Neural crest cell (in vitro differentiated cells): ENCODE measurements around the gene UNC13A. TPM values are rescaled to one million over a fixed set of nuclear protein-coding genes. Genes with fewer than 3 reads are reported as not detected.

Experiments used
- DNase-seq: peaks from one replicate; pipeline ENCODE4 v3.0.0; 2021; ENCODE audit warnings: low read depth, mixed read lengths, low spot score
- H3K27ac Mint-ChIP-seq: one replicate; pipeline ENCODE4 v1.8.0; 2021; ENCODE audit warnings: mild to moderate bottlenecking, mixed read lengths; ENCODE audit not compliant: unreplicated experiment
- H3K27me3 Mint-ChIP-seq: 2 replicates; pipeline ENCODE4 v1.8.0; 2021; ENCODE audit warnings: low read depth, mild to moderate bottlenecking, mixed read lengths
- H3K36me3 Mint-ChIP-seq: 2 replicates; pipeline ENCODE4 v1.8.0; 2021; ENCODE audit warnings: low read depth, mild to moderate bottlenecking, mixed read lengths
- H3K4me1 Mint-ChIP-seq: 2 replicates; pipeline ENCODE4 v1.8.0; 2021; ENCODE audit warnings: mixed read lengths
- H3K4me3 Mint-ChIP-seq: one replicate; pipeline ENCODE4 v1.8.0; 2021; ENCODE audit warnings: mild to moderate bottlenecking, mixed read lengths
- H3K9me3 Mint-ChIP-seq: 2 replicates; pipeline ENCODE4 v1.8.0; 2021; ENCODE audit warnings: mixed read lengths
- CTCF ChIP-seq: fragments of 200-600 bp; sonication (generic); conservative IDR thresholded peaks from 2 replicates; pipeline ENCODE4 v1.5.0; 2021; ENCODE audit warnings: antibody characterized with exemption, mild to moderate bottlenecking
- total RNA-seq: library from RNA; stranded (reverse); gene quantifications from 2 replicates; pipeline ENCODE4 v1.2.1, GENCODE V29; 2021

UNC13A gene
- total RNA-seq, 1 donor from 2014 or later = 6.4 TPM

- peaks cover 2% of the 10 kb centered on the region for H3K36me3 Mint-ChIP-seq
- no peaks in the 10 kb centered on the region for H3K27me3 Mint-ChIP-seq
- H3K9me3 Mint-ChIP-seq = no peaks in the 10 kb centered on the region
- no peak overlapping the region for H3K4me3 Mint-ChIP-seq
- no peak overlapping the region for H3K27ac Mint-ChIP-seq
- no peak for TF ChIP-seq CTCF
- no peaks in the 10 kb centered on the region for H3K4me1 Mint-ChIP-seq
- DNase-seq = no peak
These were observed 47.0 kb downstream of the UNC13A start for GRCh38 chr19:17641181-17641580.

- Mint-ChIP-seq H3K27ac (no peak overlapping the region), H3K4me1 (no peaks in the 10 kb centered on the region), H3K27me3 (no peaks in the 10 kb centered on the region), H3K9me3 (no peaks in the 10 kb centered on the region), H3K4me3 (no peak overlapping the region), H3K36me3 (peaks cover 2% of the 10 kb centered on the region)
- DNase-seq = no peak
- no peak for TF ChIP-seq CTCF
These were observed 54.5 kb downstream of the UNC13A start for GRCh38 chr19:17633700-17634099.

- peaks cover 2% of the 10 kb centered on the region for H3K36me3 Mint-ChIP-seq
- TF ChIP-seq CTCF = no peak
- no peak overlapping the region for H3K27ac Mint-ChIP-seq
- DNase-seq = no peak
- H3K9me3 Mint-ChIP-seq = no peaks in the 10 kb centered on the region
- H3K4me1 Mint-ChIP-seq = no peaks in the 10 kb centered on the region
- no peaks in the 10 kb centered on the region for H3K27me3 Mint-ChIP-seq
- H3K4me3 Mint-ChIP-seq = no peak overlapping the region
These were observed 55.6 kb downstream of the UNC13A start for GRCh38 chr19:17632577-17632976.

- no peak for TF ChIP-seq CTCF
- no peaks in the 10 kb centered on the region for H3K27me3 Mint-ChIP-seq
- no peak for DNase-seq
- no peaks in the 10 kb centered on the region for H3K4me1 Mint-ChIP-seq
- H3K4me3 Mint-ChIP-seq = no peak overlapping the region
- no peak overlapping the region for H3K27ac Mint-ChIP-seq
- peaks cover 12% of the 10 kb centered on the region for H3K9me3 Mint-ChIP-seq
- no peaks in the 10 kb centered on the region for H3K36me3 Mint-ChIP-seq
These were observed 58.4 kb downstream of the UNC13A start for GRCh38 chr19:17629760-17630159.

- Mint-ChIP-seq H3K4me1 (no peaks in the 10 kb centered on the region), H3K36me3 (peaks cover 3% of the 10 kb centered on the region), H3K27me3 (no peaks in the 10 kb centered on the region), H3K4me3 (no peak overlapping the region), H3K9me3 (peaks cover 16% of the 10 kb centered on the region), H3K27ac (no peak overlapping the region)
- no peak for TF ChIP-seq CTCF
- no peak for DNase-seq
These were observed 60.2 kb downstream of the UNC13A start for GRCh38 chr19:17627921-17628320.

- no peak overlapping the region for H3K27ac Mint-ChIP-seq
- H3K4me3 Mint-ChIP-seq = no peak overlapping the region
- no peak for DNase-seq
- no peak for TF ChIP-seq CTCF
- no peaks in the 10 kb centered on the region for H3K27me3 Mint-ChIP-seq
- H3K36me3 Mint-ChIP-seq = peaks cover 3% of the 10 kb centered on the region
- peaks cover 17% of the 10 kb centered on the region for H3K9me3 Mint-ChIP-seq
- H3K4me1 Mint-ChIP-seq = no peaks in the 10 kb centered on the region
These were observed 61.0 kb downstream of the UNC13A start for GRCh38 chr19:17627161-17627560.
